GM23338 (cell line): Measurements from ENCODE around the gene AFF2. TPM values are rescaled to one million over a fixed set of nuclear protein-coding genes. Genes with fewer than 3 reads are reported as not detected.

Source experiments
- ATAC-seq: fragments of 200-7000 bp; cut with Tn5 transposase; 3 replicates; pipeline ENCODE4 v1.9.1; 2020
- DNase-seq: peaks from one replicate; pipeline ENCODE4 v3.0.0-alpha.2; 2015; ENCODE audit warnings: low spot score
- H2AFZ ChIP-seq: fragments of 200-600 bp; sonication (generic); 2 replicates; pipeline ENCODE4 v1.8.0; 2016; ENCODE audit warnings: antibody characterized with exemption, mild to moderate bottlenecking, moderate library complexity
- H3F3A ChIP-seq: fragments of 200-600 bp; sonication (generic); replicated peaks from 2 replicates; pipeline ENCODE4 v1.8.0; 2017; ENCODE audit warnings: antibody characterized with exemption, mixed run types, low read depth
- H3K27ac ChIP-seq: fragments of 200-600 bp; sonication (generic); 2 replicates; pipeline ENCODE4 v1.6.1; 2016; ENCODE audit warnings: low read depth
- H3K27me3 ChIP-seq: fragments of 200-600 bp; sonication (generic); 2 replicates; pipeline ENCODE4 v1.8.0; 2016; ENCODE audit warnings: mild to moderate bottlenecking, mixed run types, moderate library complexity; ENCODE audit not compliant: insufficient read depth
- H3K36me3 ChIP-seq: fragments of 200-600 bp; sonication (generic); 2 replicates; pipeline ENCODE4 v1.8.0; 2016; ENCODE audit warnings: mild to moderate bottlenecking; ENCODE audit not compliant: insufficient read depth
- H3K4me1 ChIP-seq: fragments of 200-600 bp; sonication (generic); 2 replicates; pipeline ENCODE4 v1.8.0; 2016; ENCODE audit warnings: mild to moderate bottlenecking, moderate library complexity; ENCODE audit not compliant: insufficient read depth
- H3K4me2 ChIP-seq: fragments of 200-600 bp; sonication (generic); 2 replicates; pipeline ENCODE4 v1.7.1; 2017; ENCODE audit warnings: mixed run types
- H3K4me3 ChIP-seq: fragments of 200-600 bp; sonication (generic); 2 replicates; pipeline ENCODE4 v1.6.1; 2016; ENCODE audit warnings: mixed run types
- H3K79me2 ChIP-seq: fragments of 200-600 bp; sonication (generic); replicated peaks from 2 replicates; pipeline ENCODE4 v1.8.0; 2017; ENCODE audit warnings: mild to moderate bottlenecking; ENCODE audit not compliant: insufficient read depth
- H3K9me2 ChIP-seq: fragments of 200-600 bp; sonication (generic); 2 replicates; pipeline ENCODE4 v1.8.0; 2017; ENCODE audit not compliant: insufficient read depth
- H4K20me1 ChIP-seq: fragments of 200-600 bp; sonication (generic); replicated peaks from 2 replicates; pipeline ENCODE4 v1.8.0; 2017; ENCODE audit warnings: mild to moderate bottlenecking; ENCODE audit not compliant: insufficient read depth
- H3K27ac Mint-ChIP-seq: 2 replicates; pipeline ENCODE4 v1.8.0; 2020; ENCODE audit warnings: inconsistent platforms, mild to moderate bottlenecking, moderate library complexity, mixed read lengths
- H3K27me3 Mint-ChIP-seq: 3 replicates; pipeline ENCODE4 v1.8.0; 2022; ENCODE audit warnings: low read depth, mild to moderate bottlenecking, moderate library complexity, mixed read lengths, inconsistent platforms; ENCODE audit not compliant: insufficient read depth, poor library complexity
- H3K36me3 Mint-ChIP-seq: 3 replicates; pipeline ENCODE4 v1.8.0; 2021; ENCODE audit warnings: low read depth, mild to moderate bottlenecking, inconsistent platforms, moderate library complexity, mixed read lengths
- H3K4me1 Mint-ChIP-seq: 3 replicates; pipeline ENCODE4 v1.8.0; 2020; ENCODE audit warnings: mild to moderate bottlenecking, inconsistent platforms, mixed read lengths
- H3K4me3 Mint-ChIP-seq: 3 replicates; pipeline ENCODE4 v1.8.0; 2021; ENCODE audit warnings: moderate library complexity, mild to moderate bottlenecking, inconsistent platforms, mixed read lengths
- H3K9me3 Mint-ChIP-seq: 3 replicates; pipeline ENCODE4 v1.8.0; 2020; ENCODE audit warnings: moderate library complexity, mild to moderate bottlenecking, inconsistent platforms, mixed read lengths
- CREB1 ChIP-seq: fragments of 250-450 bp; sonication (Bioruptor Pico); IDR thresholded peaks from 2 replicates; pipeline ENCODE4 v1.5.0; 2020; ENCODE audit warnings: low read depth, mild to moderate bottlenecking, moderate library complexity
- EZH2 ChIP-seq: fragments of 200-600 bp; sonication (generic); IDR thresholded peaks from one replicate; pipeline ENCODE4 v1.8.0; 2017; ENCODE audit warnings: antibody characterized with exemption, mild to moderate bottlenecking, low read depth; ENCODE audit not compliant: unreplicated experiment
- EZH2phosphoT487 ChIP-seq: fragments of 200-600 bp; sonication (generic); IDR thresholded peaks from one replicate; pipeline ENCODE4 v1.8.1; 2018; ENCODE audit warnings: antibody characterized with exemption; ENCODE audit not compliant: unreplicated experiment
- JUNB ChIP-seq: IDR thresholded peaks from one replicate; pipeline ENCODE4 v1.6.1; 2016; ENCODE audit warnings: antibody characterized with exemption; ENCODE audit not compliant: unreplicated experiment
- NANOG ChIP-seq: IDR thresholded peaks from 2 replicates; pipeline ENCODE4 v1.6.1; 2016; ENCODE audit warnings: antibody characterized with exemption, borderline replicate concordance
- POLR2AphosphoS5 ChIP-seq: IDR thresholded peaks from 2 replicates; pipeline ENCODE4 v1.6.1; 2016; ENCODE audit warnings: antibody characterized with exemption, low read depth
- STAT1 ChIP-seq: IDR thresholded peaks from one replicate; pipeline ENCODE4 v1.6.1; 2016; ENCODE audit warnings: antibody characterized with exemption; ENCODE audit not compliant: unreplicated experiment
- ZNF114 ChIP-seq: fragments of 250-450 bp; sonication (Bioruptor Pico); IDR thresholded peaks from 2 replicates; pipeline ENCODE4 v1.5.0; 2020; ENCODE audit warnings: mild to moderate bottlenecking, moderate library complexity
- ZNF331 ChIP-seq: fragments of 250-450 bp; sonication (Bioruptor Pico); IDR thresholded peaks from 2 replicates; pipeline ENCODE4 v1.5.0; 2020; ENCODE audit warnings: low read depth, mild to moderate bottlenecking, moderate library complexity
- ZNF462 ChIP-seq: fragments of 250-450 bp; sonication (Bioruptor Pico); IDR thresholded peaks from 2 replicates; pipeline ENCODE4 v1.5.0; 2020; ENCODE audit warnings: mild to moderate bottlenecking, moderate library complexity
- polyA plus RNA-seq: library from polyadenylated mRNA; unstranded; fragments of >200 nt; fragmentation: Nextera tagmentation; extraction: Ambion mirVana; gene quantifications from 2 replicates; pipeline ENCODE4 v1.2.1, GENCODE V29; 2016
- total RNA-seq: library from RNA; depleted of rRNA; stranded (reverse); fragments of >200 nt; shearing (Covaris generic); gene quantifications from 2 replicates; pipeline ENCODE4 v1.2.3, GENCODE V29; 2014
- TF ChIP-seq, protein P1 (sequence below): IDR thresholded peaks from 2 replicates; pipeline ENCODE4 v1.6.1; 2016; ENCODE audit warnings: antibody characterized with exemption
- TF ChIP-seq, protein P2 (sequence below), 2 experiments: fragments of 200-600 bp in 1 of 2; sonication (generic) in 1 of 2; conservative IDR thresholded peaks; 2 replicates each; pipeline versions ENCODE4 v1.5.1 to v1.6.1; 2016 to 2017; ENCODE audit warnings: antibody characterized with exemption in 2 of 2, low read depth in 2 of 2, mild to moderate bottlenecking in 2 of 2, moderate library complexity in 1 of 2
- TF ChIP-seq, protein P3 (sequence below): IDR thresholded peaks from one replicate; pipeline ENCODE4 v1.6.1; 2018; ENCODE audit warnings: antibody characterized with exemption; ENCODE audit not compliant: unreplicated experiment

AFF2 gene
- total and polyA plus RNA-seq, 2 experiments from 2014 or later, result 1.6 to 5.8 TPM

- H3K9me3 Mint-ChIP-seq, result no peaks in the 10 kb centered on the region
- no peaks in the 10 kb centered on the region for H4K20me1 ChIP-seq
- ATAC-seq, result no peak
These were observed 5.2 kb upstream of the AFF2 start for GRCh38 chrX:148495176-148495575.

More at GRCh38 chrX:148495176-148495575, 5.2 kb upstream of the AFF2 start:
- Mint-ChIP-seq H3K36me3 (no peaks in the 10 kb centered on the region), H3K27me3 (peaks cover 16% of the 10 kb centered on the region), H3K27ac (no peak overlapping the region), H3K4me3 (no peak overlapping the region), H3K4me1 (peaks cover 9% of the 10 kb centered on the region; the same call in 2 of the 3 replicates)
- no peak for TF ChIP-seq ZNF462
- TF ChIP-seq POLR2AphosphoS5, result no peak
- TF ChIP-seq CREB1 (CRISPR knock-in tag), result no peak
- TF ChIP-seq, protein P1, sequence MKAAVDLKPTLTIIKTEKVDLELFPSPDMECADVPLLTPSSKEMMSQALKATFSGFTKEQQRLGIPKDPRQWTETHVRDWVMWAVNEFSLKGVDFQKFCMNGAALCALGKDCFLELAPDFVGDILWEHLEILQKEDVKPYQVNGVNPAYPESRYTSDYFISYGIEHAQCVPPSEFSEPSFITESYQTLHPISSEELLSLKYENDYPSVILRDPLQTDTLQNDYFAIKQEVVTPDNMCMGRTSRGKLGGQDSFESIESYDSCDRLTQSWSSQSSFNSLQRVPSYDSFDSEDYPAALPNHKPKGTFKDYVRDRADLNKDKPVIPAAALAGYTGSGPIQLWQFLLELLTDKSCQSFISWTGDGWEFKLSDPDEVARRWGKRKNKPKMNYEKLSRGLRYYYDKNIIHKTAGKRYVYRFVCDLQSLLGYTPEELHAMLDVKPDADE, result no peak
- no peak for TF ChIP-seq ZNF114 (CRISPR knock-in tag)
- no peak for TF ChIP-seq NANOG
- TF ChIP-seq, protein P2, sequence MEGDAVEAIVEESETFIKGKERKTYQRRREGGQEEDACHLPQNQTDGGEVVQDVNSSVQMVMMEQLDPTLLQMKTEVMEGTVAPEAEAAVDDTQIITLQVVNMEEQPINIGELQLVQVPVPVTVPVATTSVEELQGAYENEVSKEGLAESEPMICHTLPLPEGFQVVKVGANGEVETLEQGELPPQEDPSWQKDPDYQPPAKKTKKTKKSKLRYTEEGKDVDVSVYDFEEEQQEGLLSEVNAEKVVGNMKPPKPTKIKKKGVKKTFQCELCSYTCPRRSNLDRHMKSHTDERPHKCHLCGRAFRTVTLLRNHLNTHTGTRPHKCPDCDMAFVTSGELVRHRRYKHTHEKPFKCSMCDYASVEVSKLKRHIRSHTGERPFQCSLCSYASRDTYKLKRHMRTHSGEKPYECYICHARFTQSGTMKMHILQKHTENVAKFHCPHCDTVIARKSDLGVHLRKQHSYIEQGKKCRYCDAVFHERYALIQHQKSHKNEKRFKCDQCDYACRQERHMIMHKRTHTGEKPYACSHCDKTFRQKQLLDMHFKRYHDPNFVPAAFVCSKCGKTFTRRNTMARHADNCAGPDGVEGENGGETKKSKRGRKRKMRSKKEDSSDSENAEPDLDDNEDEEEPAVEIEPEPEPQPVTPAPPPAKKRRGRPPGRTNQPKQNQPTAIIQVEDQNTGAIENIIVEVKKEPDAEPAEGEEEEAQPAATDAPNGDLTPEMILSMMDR (conservative IDR thresholded peaks at IDR 0.05; ENCODE audit: low read depth in 2 of 2), result no peak
- no peak for TF ChIP-seq EZH2
- TF ChIP-seq, protein P3, sequence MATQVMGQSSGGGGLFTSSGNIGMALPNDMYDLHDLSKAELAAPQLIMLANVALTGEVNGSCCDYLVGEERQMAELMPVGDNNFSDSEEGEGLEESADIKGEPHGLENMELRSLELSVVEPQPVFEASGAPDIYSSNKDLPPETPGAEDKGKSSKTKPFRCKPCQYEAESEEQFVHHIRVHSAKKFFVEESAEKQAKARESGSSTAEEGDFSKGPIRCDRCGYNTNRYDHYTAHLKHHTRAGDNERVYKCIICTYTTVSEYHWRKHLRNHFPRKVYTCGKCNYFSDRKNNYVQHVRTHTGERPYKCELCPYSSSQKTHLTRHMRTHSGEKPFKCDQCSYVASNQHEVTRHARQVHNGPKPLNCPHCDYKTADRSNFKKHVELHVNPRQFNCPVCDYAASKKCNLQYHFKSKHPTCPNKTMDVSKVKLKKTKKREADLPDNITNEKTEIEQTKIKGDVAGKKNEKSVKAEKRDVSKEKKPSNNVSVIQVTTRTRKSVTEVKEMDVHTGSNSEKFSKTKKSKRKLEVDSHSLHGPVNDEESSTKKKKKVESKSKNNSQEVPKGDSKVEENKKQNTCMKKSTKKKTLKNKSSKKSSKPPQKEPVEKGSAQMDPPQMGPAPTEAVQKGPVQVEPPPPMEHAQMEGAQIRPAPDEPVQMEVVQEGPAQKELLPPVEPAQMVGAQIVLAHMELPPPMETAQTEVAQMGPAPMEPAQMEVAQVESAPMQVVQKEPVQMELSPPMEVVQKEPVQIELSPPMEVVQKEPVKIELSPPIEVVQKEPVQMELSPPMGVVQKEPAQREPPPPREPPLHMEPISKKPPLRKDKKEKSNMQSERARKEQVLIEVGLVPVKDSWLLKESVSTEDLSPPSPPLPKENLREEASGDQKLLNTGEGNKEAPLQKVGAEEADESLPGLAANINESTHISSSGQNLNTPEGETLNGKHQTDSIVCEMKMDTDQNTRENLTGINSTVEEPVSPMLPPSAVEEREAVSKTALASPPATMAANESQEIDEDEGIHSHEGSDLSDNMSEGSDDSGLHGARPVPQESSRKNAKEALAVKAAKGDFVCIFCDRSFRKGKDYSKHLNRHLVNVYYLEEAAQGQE, result no peak
- no peak for TF ChIP-seq STAT1
- no peak for TF ChIP-seq EZH2phosphoT487
- TF ChIP-seq JUNB, result no peak
- no peak for TF ChIP-seq ZNF331 (CRISPR knock-in tag)
- Histone ChIP-seq H3K27ac (no peak overlapping the region), H3K9me2 (no peaks in the 10 kb centered on the region), H3K27me3 (peaks cover 20% of the 10 kb centered on the region), H3K36me3 (no peaks in the 10 kb centered on the region), H2AFZ (no peak overlapping the region), H3K4me3 (no peak overlapping the region), H3F3A (no peaks in the 10 kb centered on the region), H3K4me1 (0 out of 2 replicates have a peak, but pooled peaks cover 5% of the 10 kb centered on the region), H3K79me2 (no peaks in the 10 kb centered on the region), H3K4me2 (no peak overlapping the region)
- no peak for DNase-seq
